ENCODE results near the gene FAM181A.

DNA sequence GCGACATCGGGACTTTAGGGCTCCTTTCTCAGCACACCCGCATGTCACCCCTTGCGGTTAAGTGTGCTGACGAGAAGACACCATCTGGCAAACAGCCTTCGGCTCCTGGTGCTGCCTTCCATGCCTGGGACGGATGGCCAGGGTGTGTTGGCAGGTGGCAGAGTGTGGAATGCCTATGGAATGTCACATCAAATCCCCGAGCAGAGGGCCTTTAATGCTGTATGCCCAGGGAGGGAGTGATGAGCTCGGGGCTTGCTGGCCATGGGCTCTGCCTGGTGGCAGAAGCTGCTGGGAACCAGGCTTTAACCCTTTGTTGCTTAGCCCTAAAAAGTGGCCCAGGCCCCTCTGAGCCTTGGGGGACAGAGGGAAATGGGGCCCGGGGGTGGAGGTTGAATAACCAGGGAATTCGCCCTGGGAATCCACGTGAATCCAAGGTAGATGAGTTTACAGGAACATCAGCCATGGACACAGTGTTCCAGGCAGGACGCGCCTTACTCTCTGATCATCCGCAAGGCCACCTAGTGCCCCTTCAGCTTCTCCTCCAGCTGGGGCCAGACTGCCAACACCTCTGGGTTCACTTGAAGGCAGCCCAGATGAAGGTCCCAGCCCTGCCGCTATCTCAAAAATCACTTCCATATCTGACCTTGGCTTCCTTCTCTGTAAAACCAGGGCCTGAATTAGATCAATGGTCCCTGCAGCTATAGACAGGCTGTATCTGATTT lies 17.4 kb downstream of the FAM181A start:
- TF ChIP-seq, protein P1, sequence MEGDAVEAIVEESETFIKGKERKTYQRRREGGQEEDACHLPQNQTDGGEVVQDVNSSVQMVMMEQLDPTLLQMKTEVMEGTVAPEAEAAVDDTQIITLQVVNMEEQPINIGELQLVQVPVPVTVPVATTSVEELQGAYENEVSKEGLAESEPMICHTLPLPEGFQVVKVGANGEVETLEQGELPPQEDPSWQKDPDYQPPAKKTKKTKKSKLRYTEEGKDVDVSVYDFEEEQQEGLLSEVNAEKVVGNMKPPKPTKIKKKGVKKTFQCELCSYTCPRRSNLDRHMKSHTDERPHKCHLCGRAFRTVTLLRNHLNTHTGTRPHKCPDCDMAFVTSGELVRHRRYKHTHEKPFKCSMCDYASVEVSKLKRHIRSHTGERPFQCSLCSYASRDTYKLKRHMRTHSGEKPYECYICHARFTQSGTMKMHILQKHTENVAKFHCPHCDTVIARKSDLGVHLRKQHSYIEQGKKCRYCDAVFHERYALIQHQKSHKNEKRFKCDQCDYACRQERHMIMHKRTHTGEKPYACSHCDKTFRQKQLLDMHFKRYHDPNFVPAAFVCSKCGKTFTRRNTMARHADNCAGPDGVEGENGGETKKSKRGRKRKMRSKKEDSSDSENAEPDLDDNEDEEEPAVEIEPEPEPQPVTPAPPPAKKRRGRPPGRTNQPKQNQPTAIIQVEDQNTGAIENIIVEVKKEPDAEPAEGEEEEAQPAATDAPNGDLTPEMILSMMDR (IDR thresholded peaks at IDR 0.05; ENCODE audit: borderline replicate concordance, extremely low read depth, low read length, poor library complexity, severe bottlenecking) = no peak
- no peak for TF ChIP-seq EZH2 (IDR thresholded peaks at IDR 0.05; ENCODE audit: borderline replicate concordance, low read depth, low read length, severe bottlenecking)

Measured in DND-41 (cell line).